ENCODE results near the gene PUM1. TPM values are rescaled to one million over a fixed set of nuclear protein-coding genes. Genes with fewer than 3 reads are reported as not detected.

The PUM1 gene
- total RNA-seq, 1 experiment from 2014 or later: 109 TPM

GRCh38 chr1:30883389-30884172 is 181.9 kb downstream of the PUM1 start:
- Histone ChIP-seq H3K9me3 (ENCODE audit: control insufficient read depth, insufficient read depth, low read depth, low read length) (no peaks in the 10 kb centered on the region), H3K4me1 (ENCODE audit: control insufficient read depth, insufficient read depth, low read length) (peaks cover 6% of the 10 kb centered on the region), H3K4me3 (ENCODE audit: low read depth in 2 of 2, low read length in 2 of 2) (no peak overlapping the region), H3K27ac (ENCODE audit: low read length) (no peak overlapping the region), H3K36me3 (ENCODE audit: control insufficient read depth, insufficient read depth, low read length) (no peaks in the 10 kb centered on the region), H3K27me3 (ENCODE audit: control insufficient read depth, insufficient read depth, low read length) (no peaks in the 10 kb centered on the region)
- ATAC-seq (no peak), DNase-seq (ENCODE audit: low read depth, low spot score) (no peak)
- TF ChIP-seq REST (IDR thresholded peaks at IDR 0.05; ENCODE audit: insufficient read depth in 1 of 2, low read depth in 2 of 2, low read length in 1 of 2): no peak
- TF ChIP-seq SIN3A (IDR thresholded peaks at IDR 0.05; ENCODE audit: borderline replicate concordance, insufficient read depth, low read depth, low read length): no peak
- in situ Hi-C loops (cut with HindIII; ENCODE audit: low pct_unique_long_range_greater_than_20kb, low sequenced_read_pairs): no loop called here
- no TSS peak for BruUV-seq (replicated peaks)
- ChIA-PET POLR2A (no interaction called here), CTCF (interaction anchor here (1.0 kb wide), 1 partner anchor 76 kb away, joined by 7 read pairs; no protein-coding TSS in a partner anchor)
- intact Hi-C loops (cut with micrococcal nuclease; ENCODE audit: unreplicated experiment): no loop called here

GRCh38 chr1:30882678-30883388 is 182.7 kb downstream of the PUM1 start:
- Histone ChIP-seq H3K4me1 (ENCODE audit: control insufficient read depth, insufficient read depth, low read length) (peaks cover 3% of the 10 kb centered on the region; the same call in 1 of the 2 replicates), H3K27me3 (ENCODE audit: control insufficient read depth, insufficient read depth, low read length) (no peaks in the 10 kb centered on the region), H3K36me3 (ENCODE audit: control insufficient read depth, insufficient read depth, low read length) (no peaks in the 10 kb centered on the region), H3K4me3 (ENCODE audit: low read depth in 2 of 2, low read length in 2 of 2) (no peak overlapping the region), H3K9me3 (ENCODE audit: control insufficient read depth, insufficient read depth, low read depth, low read length) (no peaks in the 10 kb centered on the region), H3K27ac (ENCODE audit: low read length) (no peak overlapping the region)
- ATAC-seq (no peak), DNase-seq (ENCODE audit: low read depth, low spot score) (no peak)
- in situ Hi-C loops (cut with HindIII; ENCODE audit: low pct_unique_long_range_greater_than_20kb, low sequenced_read_pairs) (no loop called here), intact Hi-C loops (cut with micrococcal nuclease; ENCODE audit: unreplicated experiment) (no loop called here)
- CTCF ChIA-PET: no interaction called here
- POLR2A ChIA-PET: no interaction called here
- TF ChIP-seq REST (IDR thresholded peaks at IDR 0.05; ENCODE audit: insufficient read depth in 1 of 2, low read depth in 2 of 2, low read length in 1 of 2): no peak
- TF ChIP-seq CTCF (IDR thresholded peaks at IDR 0.05): no peak
- TF ChIP-seq SIN3A (IDR thresholded peaks at IDR 0.05; ENCODE audit: borderline replicate concordance, insufficient read depth, low read depth, low read length): no peak
- TF ChIP-seq POLR2AphosphoS5 (IDR thresholded peaks at IDR 0.05; ENCODE audit: low read depth, low read length): no peak
- BruUV-seq (replicated peaks): no TSS peak

Other genes starting within 250 kb of the PUM1 start
- 36.1 TPM for gene SDC3, start 157.0 kb downstream of the PUM1 start, total RNA-seq (2021; ENCODE audit: unreplicated experiment)
- gene NKAIN1, start 174.2 kb upstream of the PUM1 start, total RNA-seq (2021; ENCODE audit: unreplicated experiment): 1.7 TPM
- 99.3 TPM for gene SNRNP40, start 231.1 kb upstream of the PUM1 start, total RNA-seq (2021; ENCODE audit: unreplicated experiment)
- 30.6 TPM for gene ZCCHC17, start 231.3 kb upstream of the PUM1 start, total RNA-seq (2021; ENCODE audit: unreplicated experiment)

All from Panc1 (cell line).